ENCODE results near the gene ORC4.

DNA sequence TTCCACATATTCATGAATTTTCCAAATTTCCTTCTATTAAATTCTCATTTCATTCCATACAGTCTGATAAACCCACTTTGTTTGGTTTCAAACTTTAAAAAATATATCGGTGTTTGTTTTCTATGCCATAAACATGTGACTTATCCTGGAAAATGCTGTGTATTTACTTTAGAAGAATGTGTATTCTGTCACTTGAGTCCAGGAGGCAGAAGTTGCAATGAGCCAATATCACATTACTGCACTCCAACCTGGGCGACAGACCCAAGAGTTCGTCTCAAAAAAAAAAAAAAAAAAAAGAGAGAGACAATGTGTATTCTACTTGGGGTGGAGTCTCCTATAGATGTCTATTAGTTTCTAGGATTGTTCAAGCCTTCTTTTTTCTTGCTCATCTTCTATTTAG lies 32.1 kb upstream of the ORC4 start:
- TF ChIP-seq POLR2AphosphoS5 (IDR thresholded peaks at IDR 0.05; ENCODE audit: low read depth, low read length) (no peak), EZH2 (IDR thresholded peaks at IDR 0.05; ENCODE audit: low read depth, low read length, severe bottlenecking) (no peak), POLR2A (IDR thresholded peaks at IDR 0.05; ENCODE audit: control extremely low read depth in 1 of 2, low read depth in 2 of 2, low read length in 2 of 2) (no peak), YY1 (IDR thresholded peaks at IDR 0.05; ENCODE audit: low read depth, low read length) (no peak), FOSL1 (IDR thresholded peaks at IDR 0.05; ENCODE audit: insufficient read depth, low read depth, low read length) (no peak), EP300 (IDR thresholded peaks at IDR 0.05; ENCODE audit: borderline replicate concordance in 1 of 2, low read depth in 2 of 2, low read length in 2 of 2) (no peak), ZNF274 (IDR thresholded peaks at IDR 0.05; ENCODE audit: borderline replicate concordance, extremely low read depth, low read length) (no peak)
- TF ChIP-seq, protein P1, sequence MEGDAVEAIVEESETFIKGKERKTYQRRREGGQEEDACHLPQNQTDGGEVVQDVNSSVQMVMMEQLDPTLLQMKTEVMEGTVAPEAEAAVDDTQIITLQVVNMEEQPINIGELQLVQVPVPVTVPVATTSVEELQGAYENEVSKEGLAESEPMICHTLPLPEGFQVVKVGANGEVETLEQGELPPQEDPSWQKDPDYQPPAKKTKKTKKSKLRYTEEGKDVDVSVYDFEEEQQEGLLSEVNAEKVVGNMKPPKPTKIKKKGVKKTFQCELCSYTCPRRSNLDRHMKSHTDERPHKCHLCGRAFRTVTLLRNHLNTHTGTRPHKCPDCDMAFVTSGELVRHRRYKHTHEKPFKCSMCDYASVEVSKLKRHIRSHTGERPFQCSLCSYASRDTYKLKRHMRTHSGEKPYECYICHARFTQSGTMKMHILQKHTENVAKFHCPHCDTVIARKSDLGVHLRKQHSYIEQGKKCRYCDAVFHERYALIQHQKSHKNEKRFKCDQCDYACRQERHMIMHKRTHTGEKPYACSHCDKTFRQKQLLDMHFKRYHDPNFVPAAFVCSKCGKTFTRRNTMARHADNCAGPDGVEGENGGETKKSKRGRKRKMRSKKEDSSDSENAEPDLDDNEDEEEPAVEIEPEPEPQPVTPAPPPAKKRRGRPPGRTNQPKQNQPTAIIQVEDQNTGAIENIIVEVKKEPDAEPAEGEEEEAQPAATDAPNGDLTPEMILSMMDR (IDR thresholded peaks at IDR 0.05; ENCODE audit: control extremely low read depth in 1 of 3, insufficient read depth in 1 of 3, low read depth in 1 of 3, low read length in 3 of 3): no peak

All from H1 (cell line).